NCI-H1436 treated with DMSO at 0.1 percent for 48 hours (cell line): Measurements from ENCODE around the gene NMNAT2.
"Not testable (repeated sequence)": the region's sequence is repeated elsewhere in the genome, so short reads cannot be mapped to it uniquely, and the experiment has no call there.

Experiments
- DNase-seq: peaks from one replicate; lab custom pipeline; 2025; lab: John Stamatoyannopoulos, UW

The NMNAT2 gene

GRCh38 chr1:183285256-183285655 lies 132.9 kb downstream of the NMNAT2 start:
- DNase-seq, result no peak

DNA sequence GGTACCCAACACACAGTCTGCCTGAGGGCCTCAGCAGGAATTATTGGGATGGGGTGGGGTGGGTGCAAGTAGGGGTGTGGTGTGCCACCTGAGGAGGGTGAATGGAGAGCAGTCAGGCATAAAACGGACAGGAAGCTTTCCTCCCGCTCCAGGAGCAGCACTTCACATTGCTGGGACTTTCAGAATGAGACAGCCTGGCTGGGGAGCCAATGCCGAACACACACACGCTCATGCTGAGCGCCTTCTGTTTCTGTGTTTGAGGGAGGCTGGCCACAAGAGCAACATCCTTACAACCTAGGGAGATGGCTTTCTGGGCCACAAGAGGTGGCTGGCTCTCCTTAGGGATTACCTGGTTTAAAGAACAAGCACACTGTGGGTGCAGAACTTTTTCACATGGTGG lies 134.1 kb downstream of the NMNAT2 start:
- DNase-seq, result no peak

DNA sequence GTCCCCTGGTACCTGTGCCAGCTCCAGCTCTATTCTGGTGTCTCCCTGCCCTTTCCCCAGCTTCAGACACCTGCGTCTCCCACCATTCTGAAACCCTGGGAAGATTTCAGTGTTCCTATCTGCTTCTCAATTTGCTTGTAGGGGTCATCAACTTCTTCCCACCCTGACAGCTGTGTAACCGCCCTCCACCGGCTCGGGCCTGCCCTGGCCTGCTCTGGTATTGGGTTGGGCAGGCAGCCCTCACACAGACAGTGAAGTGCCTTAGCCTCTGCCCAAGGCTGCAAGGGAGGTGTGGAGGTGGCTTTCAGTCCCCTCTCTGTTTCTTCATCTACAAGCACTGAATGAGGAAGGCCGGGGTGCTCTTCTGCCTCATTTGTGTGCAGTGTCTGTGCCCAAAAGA lies 134.9 kb downstream of the NMNAT2 start:
- DNase-seq, result no peak

DNA sequence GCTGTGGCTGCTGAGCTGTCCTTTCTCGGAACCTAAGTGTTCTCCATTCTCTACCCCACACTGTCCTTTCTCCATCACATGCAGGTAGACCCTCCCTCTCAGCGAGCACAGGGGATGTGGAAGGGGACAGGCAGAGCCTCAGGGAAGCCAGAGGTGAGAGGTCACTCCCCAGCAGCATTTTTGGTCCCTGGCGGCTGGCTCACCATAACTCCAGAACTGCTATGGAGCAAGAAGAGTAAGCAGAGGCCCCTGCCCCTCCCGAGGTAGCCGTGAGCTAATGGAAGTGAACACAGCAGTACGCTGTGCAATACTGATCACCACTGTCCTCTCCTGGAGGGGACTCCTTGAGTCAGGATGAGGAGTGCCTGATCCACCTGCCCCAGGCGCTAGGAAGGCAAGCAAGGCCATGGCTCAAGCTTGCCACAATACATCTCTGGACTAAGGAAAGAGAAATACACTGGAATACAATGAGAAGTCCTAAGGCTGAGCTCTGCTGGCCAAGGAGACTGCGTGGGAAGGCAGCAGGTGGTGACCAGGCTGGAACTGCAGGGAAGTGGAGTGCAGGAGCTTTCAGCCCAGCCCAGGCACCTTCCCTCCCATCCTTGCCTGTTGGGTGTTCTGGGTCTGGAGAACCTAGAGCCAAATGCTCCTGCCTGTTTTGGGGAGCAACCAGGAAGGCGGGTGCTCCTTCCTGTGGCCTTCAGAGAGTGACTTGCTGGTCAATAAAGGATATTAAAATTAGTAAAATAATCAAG lies 135.9 kb downstream of the NMNAT2 start:
- no peak for DNase-seq

- DNase-seq, result no peak
Observed at GRCh38 chr1:183281553-183282091, 136.6 kb downstream of the NMNAT2 start.

DNA sequence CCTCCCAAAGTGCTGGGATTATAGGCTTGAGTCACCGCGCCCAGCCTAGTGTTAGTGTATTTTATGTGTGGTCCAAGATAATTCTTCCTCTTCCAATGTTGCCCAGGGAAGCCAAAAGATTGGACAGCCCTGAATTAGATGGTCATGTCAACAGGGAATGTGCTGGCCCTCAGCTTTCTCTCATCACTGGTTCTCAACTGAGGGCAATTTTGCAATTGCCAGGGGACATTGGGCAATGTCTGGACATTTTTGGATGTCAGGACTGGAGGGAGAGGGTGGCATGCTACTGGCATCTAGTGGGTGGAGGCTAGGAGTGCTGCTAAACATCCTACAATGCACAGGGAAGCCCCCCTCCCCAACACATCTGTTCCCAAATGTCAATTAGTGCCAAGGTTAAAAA lies 137.1 kb downstream of the NMNAT2 start:
- DNase-seq, result no peak

GRCh38 chr1:183279835-183280234 lies 138.3 kb downstream of the NMNAT2 start:
- DNase-seq, result no peak

DNA sequence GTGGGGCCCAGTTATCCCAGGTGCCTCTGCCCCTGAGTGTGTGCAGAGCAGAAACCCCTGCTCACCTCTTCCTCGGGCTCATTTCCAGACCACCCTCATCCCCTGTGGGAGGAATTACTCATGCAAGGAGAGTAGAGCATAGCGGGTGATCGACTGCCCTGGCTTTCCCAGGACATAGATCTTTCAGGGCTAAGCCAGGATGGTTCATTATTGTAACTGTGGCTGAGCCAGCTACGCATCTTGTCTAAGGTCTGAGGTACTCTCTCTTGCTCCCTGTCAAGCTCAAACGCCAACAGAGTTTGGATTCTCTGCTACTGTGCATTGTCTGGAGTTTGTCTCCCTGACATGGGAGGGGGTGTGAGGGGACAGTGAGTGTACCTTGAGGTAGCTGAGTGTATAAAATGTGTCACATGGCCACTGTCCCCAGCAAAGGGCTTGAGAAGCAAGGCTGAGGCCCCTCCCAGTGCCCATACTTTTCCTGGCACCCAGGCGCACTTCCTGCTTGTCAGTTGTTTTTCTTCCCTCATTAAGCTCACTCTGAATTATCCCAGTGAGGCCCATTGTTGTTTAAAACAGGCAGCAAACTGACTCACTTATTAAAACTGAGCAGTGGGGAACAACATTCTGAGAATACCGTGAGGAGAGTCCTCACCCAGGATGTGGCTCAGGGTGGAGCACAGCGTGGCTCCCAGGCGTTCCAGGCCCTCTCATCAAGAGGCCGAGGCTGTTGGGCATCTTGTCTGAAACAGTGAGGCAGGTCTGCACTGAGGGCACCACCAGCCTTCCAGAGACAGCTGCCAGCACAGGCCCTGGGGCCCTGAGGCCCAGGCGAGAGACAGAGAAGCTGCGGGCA lies 139.2 kb downstream of the NMNAT2 start:
- no peak for DNase-seq

GRCh38 chr1:183277821-183278738 lies 140.1 kb downstream of the NMNAT2 start:
- no peak for DNase-seq

DNA sequence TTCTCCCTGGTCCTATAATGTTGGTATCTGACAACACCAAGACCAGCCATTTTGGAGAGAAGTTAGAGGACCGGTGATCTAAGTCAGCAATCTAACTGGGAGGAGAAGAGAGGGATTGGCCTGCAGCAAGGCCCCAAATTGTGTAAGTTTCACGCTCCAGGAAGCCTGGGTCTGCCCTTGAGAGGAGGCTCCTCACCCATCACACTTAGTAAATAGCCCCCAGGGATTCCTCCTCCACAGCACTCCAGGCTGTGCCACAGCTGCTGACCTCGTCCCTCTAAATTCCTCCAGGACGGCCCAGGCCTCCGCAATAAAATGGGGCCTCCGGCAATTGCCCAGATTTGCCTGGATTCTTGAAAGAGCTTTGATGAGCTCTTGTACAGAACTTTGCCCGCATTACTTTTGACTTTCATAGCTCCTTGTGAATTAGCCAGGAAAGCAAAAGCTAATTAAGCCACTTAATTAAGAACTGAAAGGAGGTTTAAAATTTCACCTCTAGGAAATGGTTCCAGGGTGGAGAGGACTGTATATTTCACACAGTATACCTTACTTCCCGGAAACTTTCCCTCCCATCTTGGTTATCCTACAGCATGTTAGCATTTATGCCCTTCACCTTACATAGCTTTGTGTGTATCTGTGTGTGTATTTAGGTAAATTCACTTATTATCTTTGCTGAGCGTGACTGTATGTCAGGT lies 141.6 kb downstream of the NMNAT2 start:
- no peak for DNase-seq

- no peak for DNase-seq
Observed at GRCh38 chr1:183275322-183275721, 142.9 kb downstream of the NMNAT2 start.

- no peak for DNase-seq
Observed at GRCh38 chr1:183274836-183275235, 143.3 kb downstream of the NMNAT2 start.

- not testable (repeated sequence) for DNase-seq
Observed at GRCh38 chr1:183273984-183274383, 144.2 kb downstream of the NMNAT2 start.

- DNase-seq, result no peak
Observed at GRCh38 chr1:183273300-183273699, 144.9 kb downstream of the NMNAT2 start.

DNA sequence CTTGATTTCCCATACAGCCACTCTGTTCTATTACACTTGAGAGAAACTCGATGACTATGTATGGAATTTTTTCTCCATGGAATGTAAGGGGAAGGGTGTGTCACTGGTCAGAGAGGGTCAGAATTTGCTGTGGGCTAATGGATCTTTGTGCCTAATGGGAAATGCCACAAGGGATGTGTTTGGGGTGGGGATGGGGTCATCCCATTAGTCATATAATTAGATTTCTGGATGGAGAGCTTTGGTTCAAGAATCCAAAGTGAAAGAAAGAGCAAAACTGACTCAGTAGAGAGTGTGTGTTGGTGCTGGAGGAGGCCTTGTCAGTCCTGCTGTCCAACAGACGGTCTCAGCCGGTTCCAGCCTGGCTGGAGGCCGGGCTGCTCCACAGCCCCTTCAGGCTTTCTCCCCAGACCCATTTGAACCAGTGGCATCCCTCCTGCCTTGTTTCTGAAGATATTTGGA lies 145.8 kb downstream of the NMNAT2 start:
- no peak for DNase-seq

DNA sequence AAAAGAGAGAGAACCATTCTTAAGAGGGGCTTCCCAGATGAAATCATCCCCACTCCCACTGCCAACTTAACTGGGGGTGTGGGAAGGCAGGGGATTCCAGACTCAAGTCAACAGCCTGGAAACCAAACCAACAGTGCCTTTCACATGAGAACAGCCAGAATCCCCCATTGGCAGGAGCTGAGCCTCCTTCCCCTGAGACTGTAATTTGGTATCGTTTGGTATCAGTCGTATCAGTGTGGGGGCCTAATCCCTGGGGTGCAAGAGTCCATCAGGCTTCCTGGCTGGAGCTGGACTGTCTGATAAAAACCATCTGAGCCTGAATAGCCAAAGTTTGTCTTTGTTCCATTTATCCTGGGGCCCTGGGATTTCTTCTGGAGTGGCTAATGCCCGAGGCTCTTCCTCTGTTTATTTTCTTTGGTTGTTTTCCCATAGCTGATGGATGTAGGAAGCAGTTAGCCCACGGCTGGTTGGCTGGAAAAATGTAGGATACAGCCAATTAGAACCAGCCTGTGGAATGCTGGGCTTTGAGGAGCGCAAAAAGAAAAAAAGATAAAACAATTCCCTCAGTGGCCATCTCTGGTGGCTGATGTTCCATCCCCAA lies 147.5 kb downstream of the NMNAT2 start:
- DNase-seq, result no peak

GRCh38 chr1:183267646-183268431 lies 150.3 kb downstream of the NMNAT2 start:
- no peak for DNase-seq

DNA sequence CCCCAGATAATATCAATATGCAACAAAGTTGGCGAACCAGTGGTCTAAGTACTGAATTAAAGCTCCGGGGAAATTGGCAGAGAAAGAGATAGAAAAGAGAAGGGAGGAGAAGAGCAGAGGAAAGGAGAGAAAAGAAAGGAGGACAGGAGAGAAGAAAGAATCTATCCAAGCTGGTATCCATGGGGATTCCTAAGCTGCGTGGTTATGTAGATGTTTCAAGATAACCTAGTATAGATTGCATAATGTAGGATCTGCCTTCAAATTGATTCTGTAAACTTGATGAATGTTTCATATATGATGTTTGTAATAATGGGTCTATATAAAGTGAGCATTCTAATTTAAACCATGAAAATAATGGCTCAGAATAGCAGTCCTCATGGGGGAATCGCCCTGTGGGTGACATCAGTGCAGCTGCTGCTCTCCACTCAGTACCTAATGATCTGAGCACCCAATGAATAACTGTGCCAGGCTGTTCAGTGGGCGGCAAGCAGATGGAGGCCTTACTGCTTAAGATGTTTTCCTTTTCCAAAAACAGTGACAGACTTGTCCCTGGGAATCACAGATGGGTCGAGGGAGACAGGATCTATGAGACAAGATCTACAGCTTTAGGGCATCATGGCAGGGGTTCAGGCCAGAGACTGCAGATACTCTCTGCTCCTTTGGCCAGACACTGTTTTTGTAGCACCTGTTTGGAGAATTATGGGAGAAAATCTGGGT lies 154.1 kb downstream of the NMNAT2 start:
- no peak for DNase-seq

DNA sequence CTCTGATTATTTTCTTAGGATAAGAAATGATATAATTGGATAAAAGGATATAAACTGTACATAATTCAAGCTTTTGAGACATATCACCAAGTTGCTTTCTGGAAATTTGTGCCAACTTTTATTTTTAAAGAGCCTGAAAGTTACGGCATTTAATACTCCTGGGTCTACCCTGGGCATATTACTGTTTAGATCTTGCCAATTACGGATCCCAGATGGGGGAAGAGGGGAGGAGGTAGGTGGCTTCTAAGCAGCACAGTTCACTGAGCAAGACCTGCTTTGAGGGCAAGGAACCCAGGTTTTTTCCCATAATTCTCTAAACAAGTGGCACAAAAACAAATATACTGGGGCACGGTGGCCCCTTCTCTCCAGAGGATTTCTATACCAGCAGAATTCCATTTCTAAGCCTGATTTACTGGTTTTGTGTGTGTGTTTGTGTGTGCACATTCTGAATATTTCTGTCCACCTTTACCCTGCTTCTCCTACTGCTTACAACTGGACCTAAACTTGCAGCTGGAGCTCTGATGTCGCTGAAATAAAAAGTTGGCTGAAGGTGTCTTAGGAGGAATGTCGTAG lies 155.5 kb downstream of the NMNAT2 start:
- no peak for DNase-seq
